Measurements from ENCODE around the gene KRT86.

DNA sequence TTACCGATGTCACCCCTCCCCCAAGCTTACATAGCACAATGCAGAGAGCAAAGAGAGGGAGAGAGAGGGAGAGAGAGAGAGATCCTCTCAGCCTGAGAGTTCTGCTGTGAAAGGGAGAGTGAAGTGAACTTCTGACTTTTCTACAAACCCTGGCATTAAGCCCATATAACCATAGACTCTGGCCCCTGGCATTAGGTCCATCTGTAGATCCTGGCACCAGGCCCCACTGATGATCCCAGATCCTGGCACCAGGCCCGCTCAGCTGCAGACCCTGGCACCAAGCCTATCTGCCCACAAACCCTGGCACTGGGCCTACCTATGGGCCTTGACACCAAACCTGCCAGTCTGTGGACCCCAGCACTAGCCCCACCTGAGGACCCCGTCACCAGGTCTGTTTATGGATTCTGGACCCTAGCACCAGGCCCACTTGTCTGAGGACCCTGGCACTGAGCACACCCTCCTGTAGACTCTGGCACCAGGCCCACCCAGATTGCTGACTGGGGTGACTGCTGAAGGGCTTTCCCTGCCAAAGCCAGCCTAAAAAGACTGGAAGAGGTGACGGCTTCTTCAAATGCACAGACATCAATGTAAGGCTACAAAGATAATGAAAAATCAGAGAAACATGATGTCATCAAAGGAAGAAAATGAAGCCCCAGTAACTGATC, 61.3 kb downstream of the KRT86 start:
- TF ChIP-seq GLI4 (tag by site-specific recombination; IDR thresholded peaks at IDR 0.05) (no peak), ZNF785 (tag by site-specific recombination; IDR thresholded peaks at IDR 0.05) (no peak), ZNF23 (tag by site-specific recombination; IDR thresholded peaks at IDR 0.05; ENCODE audit: borderline replicate concordance) (no peak), ZBTB7A (tag by site-specific recombination; IDR thresholded peaks at IDR 0.05; ENCODE audit: low read depth) (no peak), RBAK (tag by site-specific recombination; IDR thresholded peaks at IDR 0.05) (no peak)
- TF ChIP-seq, protein P1, sequence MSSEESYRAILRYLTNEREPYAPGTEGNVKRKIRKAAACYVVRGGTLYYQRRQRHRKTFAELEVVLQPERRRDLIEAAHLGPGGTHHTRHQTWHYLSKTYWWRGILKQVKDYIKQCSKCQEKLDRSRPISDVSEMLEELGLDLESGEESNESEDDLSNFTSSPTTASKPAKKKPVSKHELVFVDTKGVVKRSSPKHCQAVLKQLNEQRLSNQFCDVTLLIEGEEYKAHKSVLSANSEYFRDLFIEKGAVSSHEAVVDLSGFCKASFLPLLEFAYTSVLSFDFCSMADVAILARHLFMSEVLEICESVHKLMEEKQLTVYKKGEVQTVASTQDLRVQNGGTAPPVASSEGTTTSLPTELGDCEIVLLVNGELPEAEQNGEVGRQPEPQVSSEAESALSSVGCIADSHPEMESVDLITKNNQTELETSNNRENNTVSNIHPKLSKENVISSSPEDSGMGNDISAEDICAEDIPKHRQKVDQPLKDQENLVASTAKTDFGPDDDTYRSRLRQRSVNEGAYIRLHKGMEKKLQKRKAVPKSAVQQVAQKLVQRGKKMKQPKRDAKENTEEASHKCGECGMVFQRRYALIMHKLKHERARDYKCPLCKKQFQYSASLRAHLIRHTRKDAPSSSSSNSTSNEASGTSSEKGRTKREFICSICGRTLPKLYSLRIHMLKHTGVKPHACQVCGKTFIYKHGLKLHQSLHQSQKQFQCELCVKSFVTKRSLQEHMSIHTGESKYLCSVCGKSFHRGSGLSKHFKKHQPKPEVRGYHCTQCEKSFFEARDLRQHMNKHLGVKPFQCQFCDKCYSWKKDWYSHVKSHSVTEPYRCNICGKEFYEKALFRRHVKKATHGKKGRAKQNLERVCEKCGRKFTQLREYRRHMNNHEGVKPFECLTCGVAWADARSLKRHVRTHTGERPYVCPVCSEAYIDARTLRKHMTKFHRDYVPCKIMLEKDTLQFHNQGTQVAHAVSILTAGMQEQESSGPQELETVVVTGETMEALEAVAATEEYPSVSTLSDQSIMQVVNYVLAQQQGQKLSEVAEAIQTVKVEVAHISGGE (tag by site-specific recombination; conservative IDR thresholded peaks at IDR 0.05; ENCODE audit: low read depth), result no peak
- TF ChIP-seq, protein P2, sequence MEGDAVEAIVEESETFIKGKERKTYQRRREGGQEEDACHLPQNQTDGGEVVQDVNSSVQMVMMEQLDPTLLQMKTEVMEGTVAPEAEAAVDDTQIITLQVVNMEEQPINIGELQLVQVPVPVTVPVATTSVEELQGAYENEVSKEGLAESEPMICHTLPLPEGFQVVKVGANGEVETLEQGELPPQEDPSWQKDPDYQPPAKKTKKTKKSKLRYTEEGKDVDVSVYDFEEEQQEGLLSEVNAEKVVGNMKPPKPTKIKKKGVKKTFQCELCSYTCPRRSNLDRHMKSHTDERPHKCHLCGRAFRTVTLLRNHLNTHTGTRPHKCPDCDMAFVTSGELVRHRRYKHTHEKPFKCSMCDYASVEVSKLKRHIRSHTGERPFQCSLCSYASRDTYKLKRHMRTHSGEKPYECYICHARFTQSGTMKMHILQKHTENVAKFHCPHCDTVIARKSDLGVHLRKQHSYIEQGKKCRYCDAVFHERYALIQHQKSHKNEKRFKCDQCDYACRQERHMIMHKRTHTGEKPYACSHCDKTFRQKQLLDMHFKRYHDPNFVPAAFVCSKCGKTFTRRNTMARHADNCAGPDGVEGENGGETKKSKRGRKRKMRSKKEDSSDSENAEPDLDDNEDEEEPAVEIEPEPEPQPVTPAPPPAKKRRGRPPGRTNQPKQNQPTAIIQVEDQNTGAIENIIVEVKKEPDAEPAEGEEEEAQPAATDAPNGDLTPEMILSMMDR (tag by site-specific recombination; IDR thresholded peaks at IDR 0.05), result no peak
